HL-60 (cell line): ENCODE results near the gene CAVIN3.

Source experiments
- DNase-seq, 2 experiments: peaks; one replicate each; pipeline ENCODE4 v3.0.0-alpha.2; 2010 to 2020; ENCODE audit warnings: low read depth in 1 of 2, low spot score in 1 of 2
- H3K27ac ChIP-seq: fragments of 250-450 bp; sonication (Bioruptor Pico); replicated peaks from 2 replicates; pipeline ENCODE4 v1.5.1; 2020; ENCODE audit warnings: mild to moderate bottlenecking, moderate library complexity
- H3K27me3 ChIP-seq: fragments of 250-450 bp; sonication (Bioruptor Pico); 2 replicates; pipeline ENCODE4 v1.5.1; 2021; ENCODE audit warnings: mild to moderate bottlenecking, moderate library complexity; ENCODE audit not compliant: insufficient read depth, poor library complexity, severe bottlenecking
- H3K4me3 ChIP-seq: replicated peaks from 2 replicates; pipeline ENCODE4 v1.5.1; 2011; ENCODE audit warnings: mild to moderate bottlenecking, control low read depth, low read length; ENCODE audit not compliant: insufficient read depth
- CTCF ChIP-seq: IDR thresholded peaks from one replicate; pipeline ENCODE4 v1.5.1; 2011; ENCODE audit warnings: low read length, control low read depth, inconsistent platforms; ENCODE audit not compliant: insufficient read depth
- GABPA ChIP-seq: IDR thresholded peaks from 2 replicates; pipeline ENCODE4 v1.6.1; 2012; ENCODE audit warnings: low read depth
- POLR2AphosphoS5 ChIP-seq: IDR thresholded peaks from 2 replicates; pipeline ENCODE4 v1.6.1; 2012; ENCODE audit warnings: low read depth
- REST ChIP-seq: IDR thresholded peaks from 2 replicates; pipeline ENCODE4 v1.6.1; 2012; ENCODE audit warnings: low read depth; ENCODE audit not compliant: insufficient replicate concordance
- SPI1 ChIP-seq: IDR thresholded peaks from 2 replicates; pipeline ENCODE4 v1.6.1; 2012; ENCODE audit warnings: low read depth, mild to moderate bottlenecking, borderline replicate concordance

The CAVIN3 gene

GRCh38 chr11:6315811-6316425 lies 4.4 kb downstream of the CAVIN3 start:
- TF ChIP-seq GABPA = no peak
- TF ChIP-seq REST = no peak
- peak; percentile 85 for TF ChIP-seq CTCF
- DNase-seq = peak; percentile 17 to 71
- peaks cover 31% of the 10 kb centered on the region for H3K27me3 ChIP-seq
- no peak overlapping the region for H3K4me3 ChIP-seq
- no peak overlapping the region for H3K27ac ChIP-seq

- Histone ChIP-seq H3K27me3 (peaks cover 11% of the 10 kb centered on the region), H3K4me3 (no peak overlapping the region), H3K27ac (no peak overlapping the region)
- TF ChIP-seq GABPA (no peak), SPI1 (no peak), CTCF (no peak), REST (no peak), POLR2AphosphoS5 (no peak)
- no peak for DNase-seq
Measured at GRCh38 chr11:6312106-6312505, 8.2 kb downstream of the CAVIN3 start.

- Histone ChIP-seq H3K4me3 (no peak overlapping the region), H3K27me3 (peaks cover 9% of the 10 kb centered on the region), H3K27ac (no peak overlapping the region)
- TF ChIP-seq GABPA = no peak
- TF ChIP-seq CTCF = no peak
- no peak for DNase-seq
Measured at GRCh38 chr11:6307876-6308275, 12.4 kb downstream of the CAVIN3 start.

GRCh38 chr11:6305297-6305696 lies 15.0 kb downstream of the CAVIN3 start:
- Histone ChIP-seq H3K27ac (no peak overlapping the region), H3K27me3 (peaks cover 5% of the 10 kb centered on the region), H3K4me3 (no peak overlapping the region)
- DNase-seq = no peak
- no peak for TF ChIP-seq GABPA
- no peak for TF ChIP-seq POLR2AphosphoS5
- no peak for TF ChIP-seq CTCF
- no peak for TF ChIP-seq REST
- no peak for TF ChIP-seq SPI1
